A549 treated with GW870086 at 1 μM for 4 hours (cell line): ENCODE measurements around the gene DOCK3. TPM values are rescaled to one million over a fixed set of nuclear protein-coding genes. Genes with fewer than 3 reads are reported as not detected.

ENCODE experiments used
- total RNA-seq: library from RNA; stranded (reverse); fragments of 200-300 nt; extraction: Qiagen RNA extraction; gene quantifications from 5 replicates; pipeline ENCODE4 v1.2.3, GENCODE V29; 2022; ENCODE audit warnings: low read depth

The DOCK3 gene
- total RNA-seq: 0.27 to 0.39 TPM (median 0.35 TPM) in 5 replicates

DNA sequence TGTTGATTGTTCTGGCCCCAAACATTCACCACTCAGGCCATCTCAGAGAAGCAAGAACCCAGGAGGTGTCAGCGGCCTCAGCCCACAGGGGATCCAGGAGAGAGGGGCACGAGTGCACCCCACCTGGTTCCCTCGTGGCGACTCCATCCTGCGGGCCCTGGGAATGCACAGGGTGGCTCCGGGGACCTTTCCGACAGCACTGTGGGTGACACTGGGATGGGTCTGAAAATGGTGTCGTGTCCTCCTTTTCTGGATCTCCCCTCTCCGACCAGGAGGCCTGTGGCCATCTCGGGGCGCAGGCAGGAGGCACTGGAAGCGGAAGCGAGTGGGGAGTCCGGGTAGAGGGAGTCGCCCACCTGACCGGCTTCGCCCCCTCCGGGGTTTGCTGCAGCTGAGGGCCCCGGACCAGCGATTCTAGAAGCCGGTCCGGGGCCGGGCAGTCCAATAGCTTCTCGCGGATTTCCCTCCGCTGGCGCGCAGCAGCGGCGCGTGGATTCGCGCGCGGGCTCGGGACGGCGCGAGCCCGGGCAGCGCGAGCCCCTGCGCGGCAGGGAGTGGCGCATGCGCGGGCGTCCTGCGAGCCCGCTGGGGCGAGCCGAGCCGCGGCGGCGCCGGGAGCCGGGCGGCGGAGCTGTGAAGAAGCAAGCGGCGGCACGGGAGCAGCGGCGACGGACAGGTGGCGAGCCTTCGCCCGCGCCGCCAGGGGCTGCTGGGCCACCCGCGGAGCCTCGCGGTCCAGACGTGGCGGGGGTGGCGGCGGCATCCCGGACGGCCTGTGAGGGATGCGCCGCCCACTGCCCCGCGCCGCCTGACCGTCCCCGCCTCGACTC is at the start of gene DOCK3:
DOCK3 (plus strand) TSS at position 579 of the 830 bp plus-strand sequence. CDS start 337 bp downstream, outside the sequence.

GRCh38 chr3:51384726-51385473 is 710.2 kb downstream of the DOCK3 start, which contains the start of gene MANF:
Gene MANF, plus strand, starts transcription at chr3:51385291. Its CDS starts 52 bp downstream, at chr3:51385343.

GRCh38 chr3:51391075-51391565 is 716.4 kb downstream of the DOCK3 start, which contains the start of gene RBM15B:
Gene RBM15B, plus strand, starts transcription at chr3:51391285. Its CDS starts 115 bp downstream, at chr3:51391400.

Other genes with a start within 250 kb of the DOCK3 start
- 0.42 to 0.66 TPM (median 0.53 TPM) in 5 replicates for gene CACNA2D2, start 171.3 kb upstream of the DOCK3 start, total RNA-seq
- 2.5 to 3.1 TPM (median 2.5 TPM) in 5 replicates for gene C3orf18, start 107.2 kb upstream of the DOCK3 start, total RNA-seq
- gene HEMK1, start 105.4 kb upstream of the DOCK3 start, total RNA-seq: 4.5 to 7.2 TPM (median 6.0 TPM) in 5 replicates
- gene CISH, start 63.2 kb upstream of the DOCK3 start, total RNA-seq: 0.57 to 1.1 TPM (median 0.88 TPM) in 5 replicates
- 26.0 to 33.9 TPM (median 29.9 TPM) in 5 replicates for gene MAPKAPK3, start 57.8 kb upstream of the DOCK3 start, total RNA-seq